Mammary epithelial cell (primary cell): Measurements from ENCODE around the gene PPP1R10.

Experiments
- CTCF ChIP-seq, 2 donors: IDR thresholded peaks in 1 of 2; conservative IDR thresholded peaks in 1 of 2; 2 replicates each; pipeline ENCODE4 v1.5.1; 2011 to 2012; ENCODE audit warnings: inconsistent platforms in 2 of 2, low read length in 2 of 2, mild to moderate bottlenecking in 2 of 2, control low read depth in 1 of 2, low read depth in 1 of 2; ENCODE audit not compliant: insufficient read depth in 1 of 2; ENCODE audit errors: extremely low read depth in 1 of 2
- EZH2 ChIP-seq: IDR thresholded peaks from 2 replicates; pipeline ENCODE4 v1.6.1; 2012; ENCODE audit warnings: low read length, inconsistent platforms, borderline replicate concordance

GRCh38 chr6:30570740-30571074 lies 46.3 kb downstream of the PPP1R10 start:
- TF ChIP-seq CTCF (conservative IDR thresholded peaks at IDR 0.05 in 1 of 2, IDR thresholded peaks at IDR 0.05 in 1 of 2; ENCODE audit: extremely low read depth in 1 of 2, insufficient read depth in 1 of 2, low read depth in 1 of 2, low read length in 2 of 2) (no peak), EZH2 (no peak)
